ENCODE measurements around the gene EIF3I.

DNA sequence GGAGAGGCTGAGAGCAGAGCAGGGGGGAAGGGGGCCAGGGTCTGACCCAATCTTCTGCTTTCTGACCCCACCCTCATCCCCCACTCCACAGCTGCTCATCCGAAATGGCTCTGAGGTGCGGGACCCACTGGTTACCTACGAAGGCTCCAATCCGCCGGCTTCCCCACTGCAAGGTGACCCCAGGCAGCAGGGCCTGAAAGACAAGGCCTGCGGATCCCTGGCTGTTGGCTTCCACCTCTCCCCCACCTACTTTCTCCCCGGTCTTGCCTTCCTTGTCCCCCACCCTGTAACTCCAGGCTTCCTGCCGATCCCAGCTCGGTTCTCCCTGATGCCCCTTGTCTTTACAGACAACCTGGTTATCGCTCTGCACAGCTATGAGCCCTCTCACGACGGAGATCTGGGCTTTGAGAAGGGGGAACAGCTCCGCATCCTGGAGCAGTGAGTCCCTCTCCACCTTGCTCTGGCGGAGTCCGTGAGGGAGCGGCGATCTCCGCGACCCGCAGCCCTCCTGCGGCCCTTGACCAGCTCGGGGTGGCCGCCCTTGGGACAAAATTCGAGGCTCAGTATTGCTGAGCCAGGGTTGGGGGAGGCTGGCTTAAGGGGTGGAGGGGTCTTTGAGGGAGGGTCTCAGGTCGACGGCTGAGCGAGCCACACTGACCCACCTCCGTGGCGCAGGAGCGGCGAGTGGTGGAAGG is 52.6 kb downstream of the EIF3I start:
- TF ChIP-seq POLR2AphosphoS5 (IDR thresholded peaks at IDR 0.05; ENCODE audit: borderline replicate concordance, low read depth, low read length), result no peak
- TF ChIP-seq EZH2 (IDR thresholded peaks at IDR 0.05), result no peak
- TF ChIP-seq FOXP2 (optimal IDR thresholded peaks at IDR 0.05; ENCODE audit: control extremely low read depth, extremely low read length, insufficient read depth), result no peak
